GM12892 (cell line): ENCODE results near the gene CBX6.

ENCODE experiments used
- POLR2A ChIP-seq: IDR thresholded peaks from 2 replicates; pipeline ENCODE4 v1.6.1; 2011; ENCODE audit warnings: low read depth, low read length, control low read depth
- POLR2AphosphoS5 ChIP-seq: IDR thresholded peaks from 2 replicates; pipeline ENCODE4 v1.6.1; 2011; ENCODE audit warnings: low read depth, low read length, control low read depth

- TF ChIP-seq POLR2A (no peak), POLR2AphosphoS5 (no peak)
Measured at GRCh38 chr22:38823076-38823475, 48.9 kb downstream of the CBX6 start.
